K562 (cell line): ENCODE results near the gene DYSF. TPM values are rescaled to one million over a fixed set of nuclear protein-coding genes. Genes with fewer than 3 reads are reported as not detected.

Experiments used
- ATAC-seq: fragments of 200-7000 bp; cut with Tn5 transposase; 3 replicates; pipeline ENCODE4 v1.9.1; 2020; ENCODE audit warnings: moderate library complexity
- BruUV-seq: library from RNA; stranded (reverse); fragments of 400-500 nt; replicated peaks from 2 replicates; lab custom pipeline; 2021; lab: Mats Ljungman, UMichigan
- CTCF ChIA-PET: fragments of 300-600 bp; formaldehyde crosslinking; extraction: SDS; loops from one replicate; lab custom pipeline; 2021; ENCODE audit warnings: low intra/inter-chr PET ratio; lab: Yijun Ruan, JAX
- POLR2A ChIA-PET: fragments of 300-600, 350-650 bp; sonication (Branson Sonifier 250); formaldehyde crosslinking; extraction: SDS; loops from one replicate; lab custom pipeline; 2021; ENCODE audit warnings: antibody characterized with exemption, inconsistent platforms; lab: Yijun Ruan, JAX
- DNase-seq, 4 experiments: peaks; one replicate each; pipeline versions ENCODE4 v3.0.0 to v3.0.0-alpha.2; 2011 to 2018; ENCODE audit warnings: low spot score in 3 of 4, mixed read lengths in 3 of 4; ENCODE audit errors: extremely low read depth in 1 of 4
- FAIRE-seq: peaks from 2 replicates; lab custom pipeline; 2011; peaks lifted over from hg19 to GRCh38; lab: Jason Lieb, UNC
- H2AFZ ChIP-seq: 2 replicates; pipeline ENCODE4 v1.6.0; 2011; ENCODE audit warnings: low read depth, low read length, control low read depth, inconsistent platforms
- H3K27ac ChIP-seq: fragments of 200-600 bp; 3 replicates; pipeline ENCODE4 v1.8.0; 2011; ENCODE audit warnings: low read depth, mild to moderate bottlenecking, control low read depth, inconsistent platforms, low read length, moderate library complexity, mixed read lengths; ENCODE audit errors: extremely low read depth
- H3K27me3 ChIP-seq, 2 experiments: fragments of 300-600 bp in 1 of 2; 2 replicates in 1 of 2; 3 replicates in 1 of 2; pipeline versions ENCODE4 v1.6.0 to v1.8.0; 2011; ENCODE audit warnings: inconsistent platforms in 2 of 2, low read length in 2 of 2, mild to moderate bottlenecking in 1 of 2, mixed read lengths in 1 of 2, moderate library complexity in 1 of 2; ENCODE audit not compliant: control insufficient read depth in 2 of 2, insufficient read depth in 2 of 2
- H3K36me3 ChIP-seq: fragments of 300-600 bp; 3 replicates; pipeline ENCODE4 v1.8.0; 2011; ENCODE audit warnings: mild to moderate bottlenecking, low read length, inconsistent platforms; ENCODE audit not compliant: control insufficient read depth, insufficient read depth
- H3K4me1 ChIP-seq, 2 experiments: fragments of 200-600 bp in 1 of 2; replicated peaks in 1 of 2; 2 replicates in 1 of 2; 3 replicates in 1 of 2; pipeline versions ENCODE4 v1.5.1 to v1.8.0; 2011; ENCODE audit warnings: inconsistent platforms in 2 of 2, low read length in 2 of 2, mild to moderate bottlenecking in 1 of 2, mixed read lengths in 1 of 2, moderate library complexity in 1 of 2; ENCODE audit not compliant: control insufficient read depth in 2 of 2, insufficient read depth in 2 of 2
- H3K4me2 ChIP-seq: 2 replicates; pipeline ENCODE4 v1.6.1; 2011; ENCODE audit warnings: low read length, control low read depth, inconsistent platforms, mixed read lengths; ENCODE audit not compliant: insufficient read depth
- H3K4me3 ChIP-seq: fragments of 200-600 bp; sonication (generic), shearing (Covaris generic); 2 replicates; pipeline ENCODE4 v1.5.1; 2016; ENCODE audit warnings: control low read depth, inconsistent platforms
- H3K79me2 ChIP-seq: fragments of 200-600 bp; 3 replicates; pipeline ENCODE4 v1.8.0; 2011; ENCODE audit warnings: low read length, inconsistent platforms; ENCODE audit not compliant: control insufficient read depth, insufficient read depth
- H3K9ac ChIP-seq, 2 experiments: 2 replicates each; pipeline versions ENCODE4 v1.6.0 to v1.6.1; 2011; ENCODE audit warnings: low read depth in 2 of 2, low read length in 2 of 2, control low read depth in 1 of 2, inconsistent platforms in 1 of 2, mild to moderate bottlenecking in 1 of 2, mixed read lengths in 1 of 2; ENCODE audit not compliant: insufficient read depth in 1 of 2
- H3K9me1 ChIP-seq: one replicate; pipeline ENCODE4 v1.6.0; 2011; ENCODE audit warnings: inconsistent platforms, mild to moderate bottlenecking, low read length, moderate library complexity; ENCODE audit not compliant: control insufficient read depth, insufficient read depth
- H3K9me3 ChIP-seq: replicated peaks from 2 replicates; pipeline ENCODE4 v1.5.1; 2011; ENCODE audit warnings: low read depth, low read length, inconsistent platforms; ENCODE audit not compliant: control insufficient read depth, insufficient read depth
- H4K20me1 ChIP-seq: replicated peaks from 2 replicates; pipeline ENCODE4 v1.6.1; 2011; ENCODE audit warnings: low read length, inconsistent platforms, mixed read lengths; ENCODE audit not compliant: control insufficient read depth, insufficient read depth
- EP400 ChIP-seq: fragments of 450-650 bp; IDR thresholded peaks from 2 replicates; pipeline ENCODE4 v1.6.1; 2017; ENCODE audit warnings: antibody characterized with exemption, mild to moderate bottlenecking, moderate library complexity
- FOSL1 ChIP-seq: fragments of 200-800 bp; sonication (Bioruptor generic); conservative IDR thresholded peaks from 2 replicates; pipeline ENCODE4 v1.6.1; 2016; ENCODE audit warnings: missing genetic modification characterization, missing compliant biosample characterization
- HMGN3 ChIP-seq: IDR thresholded peaks from 2 replicates; pipeline ENCODE4 v1.6.1; 2011; ENCODE audit warnings: borderline replicate concordance, low read depth, mild to moderate bottlenecking, mixed read lengths, low read length; ENCODE audit not compliant: insufficient read length; ENCODE audit errors: extremely low read depth
- ILF3 ChIP-seq: fragments of 450-650 bp; IDR thresholded peaks from 2 replicates; pipeline ENCODE4 v1.6.1; 2018; ENCODE audit warnings: antibody characterized with exemption, mild to moderate bottlenecking, moderate library complexity, borderline replicate concordance
- KLF13 ChIP-seq: fragments of 450-650 bp; IDR thresholded peaks from 2 replicates; pipeline ENCODE4 v1.6.1; 2016; ENCODE audit warnings: missing genetic modification characterization, low read depth, mild to moderate bottlenecking, missing compliant biosample characterization, moderate library complexity, borderline replicate concordance
- MAZ ChIP-seq, 2 experiments: fragments of 450-650 bp in 1 of 2; sonication (generic) in 1 of 2; formaldehyde crosslinking; IDR thresholded peaks in 1 of 2; conservative IDR thresholded peaks in 1 of 2; 2 replicates each; pipeline versions ENCODE4 v1.4.0 to v1.5.0; 2020; ENCODE audit warnings: mild to moderate bottlenecking in 1 of 2, missing genetic modification reagents in 1 of 2
- MED1 ChIP-seq: sonication (generic); formaldehyde crosslinking; IDR thresholded peaks from 2 replicates; pipeline ENCODE4 v1.8.1; 2023; ENCODE audit warnings: missing genetic modification reagents, borderline replicate concordance
- MEIS2 ChIP-seq: fragments of 450-650 bp; IDR thresholded peaks from 2 replicates; pipeline ENCODE4 v1.6.1; 2014; ENCODE audit warnings: mild to moderate bottlenecking; ENCODE audit not compliant: partially characterized antibody
- MXI1 ChIP-seq: IDR thresholded peaks from 2 replicates; pipeline ENCODE4 v1.6.1; 2011; ENCODE audit warnings: low read depth, mild to moderate bottlenecking, improper control_type of control experiment, low read length
- PHF21A ChIP-seq: fragments of 450-650 bp; IDR thresholded peaks from 2 replicates; pipeline ENCODE4 v1.6.1; 2017; ENCODE audit warnings: low read depth, borderline replicate concordance
- PHTF2 ChIP-seq: fragments of 250-450 bp; sonication (Bioruptor Pico); IDR thresholded peaks from 2 replicates; pipeline ENCODE4 v1.5.0; 2021; ENCODE audit warnings: mild to moderate bottlenecking
- RBM22 ChIP-seq: fragments of 200-400 bp; formaldehyde crosslinking; IDR thresholded peaks from 2 replicates; pipeline ENCODE4 v1.6.1; 2018; ENCODE audit warnings: low read length, low read depth; ENCODE audit not compliant: poor library complexity, severe bottlenecking
- ZFPM2 ChIP-seq: fragments of 250-450 bp; sonication (Bioruptor Pico); IDR thresholded peaks from 2 replicates; pipeline ENCODE4 v1.5.1; 2022; ENCODE audit warnings: mild to moderate bottlenecking
- ZNF584 ChIP-seq: fragments of 200-800 bp; sonication (Bioruptor generic); IDR thresholded peaks from 2 replicates; pipeline ENCODE4 v1.6.1; 2016; ENCODE audit warnings: low read depth, mild to moderate bottlenecking, missing genetic modification characterization, missing compliant biosample characterization
- WGBS: fragments of 100-300 bp; shearing (Covaris generic); methylation state at CpG from one replicate; pipeline ENCODE4 v1.1.6; 2016; ENCODE audit warnings: low coverage, mixed read lengths; ENCODE audit not compliant: insufficient coverage; ENCODE audit errors: missing lambda C conversion rate; 5-methylcytosine and 5-hydroxymethylcytosine counted together
- in situ Hi-C: fragments of 300-500 bp; cut with MboI; formaldehyde crosslinking; loops from 4 replicates; pipeline ENCODE4 v1.15.0; 2018; ENCODE audit warnings: inconsistent platforms, mixed read lengths
- intact Hi-C: fragments of 100-400 bp; cut with micrococcal nuclease; formaldehyde crosslinking; loops from 2 replicates; pipeline ENCODE4 v1.14.2; 2022
- polyA plus RNA-seq, 8 experiments: library from polyadenylated mRNA; depleted of rRNA in 4 of 8; stranded (reverse) in 5 of 8; unstranded in 3 of 8; fragments of >200 nt; fragmentation: Nextera tagmentation in 2 of 8; fragmentation: Illumina TruSeq in 1 of 8; extraction: Ambion mirVana in 2 of 8; extraction: Trizol in 1 of 8; gene quantifications; 2 replicates each; pipeline versions ENCODE4 v1.2.1 to v1.2.3, GENCODE V29; 2011 to 2014; ENCODE audit warnings: inconsistent platforms in 1 of 8, missing spikeins in 1 of 8
- total RNA-seq, 7 experiments: library from RNA; depleted of rRNA in 6 of 7; stranded (reverse); fragments of >200 nt in 6 of 7; fragmentation: Illumina TruSeq in 2 of 7; extraction: Trizol in 2 of 7; gene quantifications; 2 replicates each; pipeline versions ENCODE4 v1.2.1 to v1.2.3, GENCODE V29; 2011 to 2021; ENCODE audit warnings: low replicate concordance in 1 of 7
- TF ChIP-seq, protein P1 (sequence below), 2 experiments: IDR thresholded peaks in 1 of 2; conservative IDR thresholded peaks in 1 of 2; 2 replicates each; pipeline ENCODE4 v1.6.1; 2016; ENCODE audit warnings: low read depth in 2 of 2, mild to moderate bottlenecking in 1 of 2, missing compliant biosample characterization in 1 of 2, missing genetic modification characterization in 1 of 2, moderate library complexity in 1 of 2
- TF ChIP-seq, protein P2 (sequence below): fragments of 250-450 bp; sonication (Bioruptor Pico); IDR thresholded peaks from 2 replicates; pipeline ENCODE4 v1.5.0; 2021

The DYSF gene
- total and polyA plus RNA-seq, 9 of the 15 experiments (the other 6 are each of a cell fraction or from before 2014, with no cell fraction given), result 0.01 to 0.80 (median 0.29) TPM

DNA sequence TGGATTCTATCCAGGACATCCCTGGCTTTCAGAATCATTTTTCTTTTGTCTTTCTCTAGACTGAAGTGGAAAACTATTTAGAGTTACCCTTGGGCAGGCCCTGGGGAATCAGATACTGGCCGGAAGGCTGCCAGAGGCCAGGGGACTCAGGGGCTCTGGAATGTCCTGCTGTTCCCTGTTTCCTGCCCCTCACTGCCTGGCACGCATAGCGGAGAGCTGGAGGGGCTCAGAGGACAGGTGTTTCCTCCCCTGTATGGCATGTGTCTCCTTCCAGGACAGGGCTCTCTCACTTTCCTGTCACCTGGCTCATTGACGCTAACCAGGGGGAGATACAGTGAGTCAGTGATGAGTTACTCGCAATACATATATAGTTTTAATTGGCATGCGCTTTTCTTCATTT lies 38.8 kb downstream of the DYSF start (continued):
- TF ChIP-seq, protein P1, sequence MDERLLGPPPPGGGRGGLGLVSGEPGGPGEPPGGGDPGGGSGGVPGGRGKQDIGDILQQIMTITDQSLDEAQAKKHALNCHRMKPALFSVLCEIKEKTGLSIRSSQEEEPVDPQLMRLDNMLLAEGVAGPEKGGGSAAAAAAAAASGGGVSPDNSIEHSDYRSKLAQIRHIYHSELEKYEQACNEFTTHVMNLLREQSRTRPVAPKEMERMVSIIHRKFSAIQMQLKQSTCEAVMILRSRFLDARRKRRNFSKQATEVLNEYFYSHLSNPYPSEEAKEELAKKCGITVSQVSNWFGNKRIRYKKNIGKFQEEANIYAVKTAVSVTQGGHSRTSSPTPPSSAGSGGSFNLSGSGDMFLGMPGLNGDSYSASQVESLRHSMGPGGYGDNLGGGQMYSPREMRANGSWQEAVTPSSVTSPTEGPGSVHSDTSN (CRISPR knock-in tag; IDR thresholded peaks at IDR 0.05; ENCODE audit: low read depth), result no peak
- TF ChIP-seq, protein P1 (tag; conservative IDR thresholded peaks at IDR 0.05; ENCODE audit: low read depth), result no peak
- no peak for TF ChIP-seq FOSL1 (tag)

DNA sequence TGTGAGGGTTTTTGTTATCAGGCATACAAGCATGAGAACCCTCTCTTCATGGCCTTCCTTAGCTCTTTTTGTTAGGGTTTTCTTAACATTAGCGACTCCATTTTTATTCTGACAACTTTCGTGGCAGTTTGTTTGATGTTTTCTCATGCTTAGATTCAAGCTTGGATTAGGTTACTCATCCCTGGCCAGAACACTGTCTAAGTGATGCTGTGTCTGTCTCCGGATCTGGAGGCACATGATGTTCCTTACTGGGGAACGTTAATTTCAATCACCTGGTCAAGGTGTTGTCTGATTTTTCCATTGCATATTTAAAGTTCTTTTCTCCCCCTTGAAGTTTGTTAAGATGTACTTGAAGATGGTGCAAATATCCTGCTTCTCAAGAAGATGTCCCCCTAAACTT lies 40.7 kb downstream of the DYSF start:
- intact Hi-C loops, result no loop called here
- no peaks in the 10 kb centered on the region for H3K79me2 ChIP-seq
- H3K4me2 ChIP-seq, result no peak overlapping the region
- H3K36me3 ChIP-seq, result no peaks in the 10 kb centered on the region
- H3K4me3 ChIP-seq, result no peak overlapping the region
- ChIA-PET POLR2A (no interaction called here), CTCF (no interaction called here)
- BruUV-seq, result no TSS peak
- peaks cover 0 to 5% of the 10 kb centered on the region in 2 experiments; a peak in 1 of 5 replicates for H3K27me3 ChIP-seq
- no peaks in the 10 kb centered on the region for H3K9me1 ChIP-seq
- ATAC-seq (no peak), FAIRE-seq (peak; percentile 46), DNase-seq (no peak)
- no peaks in the 10 kb centered on the region for H3K9me3 ChIP-seq
- in situ Hi-C loops, result no loop called here
- no peak overlapping the region for H2AFZ ChIP-seq
- WGBS, result 4% methylated on average over 4 of the region's 4 CpGs
- no peaks in the 10 kb centered on the region for H3K4me1 ChIP-seq
- no peak overlapping the region for H3K27ac ChIP-seq
- H4K20me1 ChIP-seq, result no peaks in the 10 kb centered on the region; the same call in 1 of the 2 replicates
- H3K9ac ChIP-seq, result no peak overlapping the region
- TF ChIP-seq KLF13, result no peak
- no peak for TF ChIP-seq PHF21A
- TF ChIP-seq EP400, result no peak
- TF ChIP-seq MAZ (CRISPR knock-in tag; conservative IDR thresholded peaks at IDR 0.05 in 1 of 2, IDR thresholded peaks at IDR 0.05 in 1 of 2), result no peak
- no peak for TF ChIP-seq RBM22
- TF ChIP-seq MEIS2, result no peak
- no peak for TF ChIP-seq HMGN3
- no peak for TF ChIP-seq ZNF584 (CRISPR knock-in tag)
- TF ChIP-seq ILF3, result no peak
- no peak for TF ChIP-seq MXI1
- TF ChIP-seq, protein P2, sequence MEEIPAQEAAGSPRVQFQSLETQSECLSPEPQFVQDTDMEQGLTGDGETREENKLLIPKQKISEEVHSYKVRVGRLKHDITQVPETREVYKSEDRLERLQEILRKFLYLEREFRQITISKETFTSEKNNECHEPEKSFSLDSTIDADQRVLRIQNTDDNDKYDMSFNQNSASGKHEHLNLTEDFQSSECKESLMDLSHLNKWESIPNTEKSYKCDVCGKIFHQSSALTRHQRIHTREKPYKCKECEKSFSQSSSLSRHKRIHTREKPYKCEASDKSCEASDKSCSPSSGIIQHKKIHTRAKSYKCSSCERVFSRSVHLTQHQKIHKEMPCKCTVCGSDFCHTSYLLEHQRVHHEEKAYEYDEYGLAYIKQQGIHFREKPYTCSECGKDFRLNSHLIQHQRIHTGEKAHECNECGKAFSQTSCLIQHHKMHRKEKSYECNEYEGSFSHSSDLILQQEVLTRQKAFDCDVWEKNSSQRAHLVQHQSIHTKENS, result no peak
- TF ChIP-seq ZFPM2, result no peak
- TF ChIP-seq MED1 (CRISPR knock-in tag), result no peak
- no peak for TF ChIP-seq PHTF2 (CRISPR knock-in tag)
